Measurements from ENCODE around the gene FXYD7. TPM values are rescaled to one million over a fixed set of nuclear protein-coding genes. Genes with fewer than 3 reads are reported as not detected.
A peak's percentile ranks its signal among the peaks of the same experiment; 100 is the strongest.

Gene FXYD7
- total and polyA plus RNA-seq, 9 of the 15 experiments (the other 6 are each of a cell fraction or from before 2014, with no cell fraction given): 0.10 to 0.80 (median 0.31) TPM; not detected in 3

GRCh38 chr19:35107545-35107944 lies 35.5 kb upstream of the FXYD7 start (continued):
- TF ChIP-seq, protein P1, sequence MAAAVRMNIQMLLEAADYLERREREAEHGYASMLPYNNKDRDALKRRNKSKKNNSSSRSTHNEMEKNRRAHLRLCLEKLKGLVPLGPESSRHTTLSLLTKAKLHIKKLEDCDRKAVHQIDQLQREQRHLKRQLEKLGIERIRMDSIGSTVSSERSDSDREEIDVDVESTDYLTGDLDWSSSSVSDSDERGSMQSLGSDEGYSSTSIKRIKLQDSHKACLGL (CRISPR knock-in tag; IDR thresholded peaks at IDR 0.05; ENCODE audit: borderline replicate concordance, poor library complexity, severe bottlenecking): no peak
- TF ChIP-seq PATZ1 (CRISPR knock-in tag; IDR thresholded peaks at IDR 0.05; ENCODE audit: borderline replicate concordance) (no peak), SP2 (IDR thresholded peaks at IDR 0.05; ENCODE audit: extremely low read depth, low read depth, low read length, poor library complexity, severe bottlenecking) (no peak), ZKSCAN1 (IDR thresholded peaks at IDR 0.05; ENCODE audit: low read depth, low read length) (peak; percentile 98), FOXK2 (conservative IDR thresholded peaks at IDR 0.05 in 1 of 2, IDR thresholded peaks at IDR 0.05 in 1 of 2; ENCODE audit: low read depth in 2 of 2) (peak in 1 of 2 experiments; percentile 16; a peak in 1 of 4 replicates), GTF2F1 (IDR thresholded peaks at IDR 0.05; ENCODE audit: low read depth, low read length) (no peak), SAFB (IDR thresholded peaks at IDR 0.05; ENCODE audit: borderline replicate concordance, low read depth, low read length) (no peak), ZNF445 (CRISPR knock-in tag; IDR thresholded peaks at IDR 0.05; ENCODE audit: low read depth) (no peak), CSDE1 (IDR thresholded peaks at IDR 0.05) (no peak), ZNF518B (CRISPR knock-in tag; IDR thresholded peaks at IDR 0.05) (no peak), STAT5A (IDR thresholded peaks at IDR 0.05; ENCODE audit: borderline replicate concordance, low read length) (no peak), ZNF324 (CRISPR knock-in tag; IDR thresholded peaks at IDR 0.05) (no peak), BCL6 (CRISPR knock-in tag; IDR thresholded peaks at IDR 0.05) (no peak), ZNF354B (CRISPR knock-in tag; IDR thresholded peaks at IDR 0.05) (no peak), ZNF347 (CRISPR knock-in tag; IDR thresholded peaks at IDR 0.05; ENCODE audit: low read depth) (no peak), ATF3 (IDR thresholded peaks at IDR 0.05) (peak; percentile 52), ATF3 (CRISPR knock-in tag; conservative IDR thresholded peaks at IDR 0.05) (no peak), CHD1 (IDR thresholded peaks at IDR 0.05; ENCODE audit: low read length) (no peak)
- TF ChIP-seq, protein P2, sequence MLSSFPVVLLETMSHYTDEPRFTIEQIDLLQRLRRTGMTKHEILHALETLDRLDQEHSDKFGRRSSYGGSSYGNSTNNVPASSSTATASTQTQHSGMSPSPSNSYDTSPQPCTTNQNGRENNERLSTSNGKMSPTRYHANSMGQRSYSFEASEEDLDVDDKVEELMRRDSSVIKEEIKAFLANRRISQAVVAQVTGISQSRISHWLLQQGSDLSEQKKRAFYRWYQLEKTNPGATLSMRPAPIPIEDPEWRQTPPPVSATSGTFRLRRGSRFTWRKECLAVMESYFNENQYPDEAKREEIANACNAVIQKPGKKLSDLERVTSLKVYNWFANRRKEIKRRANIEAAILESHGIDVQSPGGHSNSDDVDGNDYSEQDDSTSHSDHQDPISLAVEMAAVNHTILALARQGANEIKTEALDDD (IDR thresholded peaks at IDR 0.05): no peak
- TF ChIP-seq, protein P3, sequence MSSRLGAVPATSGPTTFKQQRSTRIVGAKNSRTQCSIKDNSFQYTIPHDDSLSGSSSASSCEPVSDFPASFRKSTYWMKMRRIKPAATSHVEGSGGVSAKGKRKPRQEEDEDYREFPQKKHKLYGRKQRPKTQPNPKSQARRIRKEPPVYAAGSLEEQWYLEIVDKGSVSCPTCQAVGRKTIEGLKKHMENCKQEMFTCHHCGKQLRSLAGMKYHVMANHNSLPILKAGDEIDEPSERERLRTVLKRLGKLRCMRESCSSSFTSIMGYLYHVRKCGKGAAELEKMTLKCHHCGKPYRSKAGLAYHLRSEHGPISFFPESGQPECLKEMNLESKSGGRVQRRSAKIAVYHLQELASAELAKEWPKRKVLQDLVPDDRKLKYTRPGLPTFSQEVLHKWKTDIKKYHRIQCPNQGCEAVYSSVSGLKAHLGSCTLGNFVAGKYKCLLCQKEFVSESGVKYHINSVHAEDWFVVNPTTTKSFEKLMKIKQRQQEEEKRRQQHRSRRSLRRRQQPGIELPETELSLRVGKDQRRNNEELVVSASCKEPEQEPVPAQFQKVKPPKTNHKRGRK (tag; IDR thresholded peaks at IDR 0.05): no peak
